Transverse colon (tissue), 4 donors: ENCODE results near the gene CDKAL1. TPM values are rescaled to one million over a fixed set of nuclear protein-coding genes. Genes with fewer than 3 reads are reported as not detected.

Experiments
- DNase-seq: peaks from one replicate; pipeline ENCODE4 v3.0.0-alpha.2; 2019
- H3K27ac ChIP-seq, 4 donors: fragments of 200-600 bp; sonication (generic); 2 replicates each; pipeline ENCODE4 v1.5.1; 2016 to 2018; ENCODE audit warnings: inconsistent platforms in 4 of 4
- H3K27me3 ChIP-seq: fragments of 200-600 bp; sonication (generic); 2 replicates; pipeline ENCODE4 v1.5.1; 2017; ENCODE audit warnings: inconsistent platforms
- H3K36me3 ChIP-seq, 4 donors: fragments of 200-600 bp; sonication (generic); 2 replicates each; pipeline ENCODE4 v1.5.1; 2017 to 2019; ENCODE audit warnings: inconsistent platforms in 4 of 4
- H3K4me1 ChIP-seq, 4 donors: fragments of 200-600 bp; sonication (generic); 2 replicates each; pipeline ENCODE4 v1.5.1; 2017 to 2020; ENCODE audit warnings: inconsistent platforms in 4 of 4
- H3K4me3 ChIP-seq, 4 donors: fragments of 200-600 bp; sonication (generic); 1 replicate in 1 of 4; 2 replicates in 3 of 4; pipeline versions ENCODE4 v1.5.1 to v1.6.1; 2017 to 2019; ENCODE audit warnings: inconsistent platforms in 4 of 4
- H3K9me3 ChIP-seq, 2 donors: fragments of 200-600 bp; sonication (generic); 2 replicates each; pipeline ENCODE4 v1.5.1; 2017 to 2019; ENCODE audit warnings: inconsistent platforms in 2 of 2
- EP300 ChIP-seq: sonication (generic); formaldehyde crosslinking; IDR thresholded peaks from one replicate; pipeline ENCODE4 v1.6.1; 2017; ENCODE audit warnings: antibody characterized with exemption, low read depth
- POLR2A ChIP-seq: fragments of 450-650 bp; IDR thresholded peaks from one replicate; pipeline ENCODE4 v1.6.1; 2016; ENCODE audit warnings: antibody characterized with exemption, mild to moderate bottlenecking, moderate library complexity
- POLR2AphosphoS5 ChIP-seq, 3 donors: sonication (generic); formaldehyde crosslinking; IDR thresholded peaks; one replicate each; pipeline ENCODE4 v1.6.1; 2016; ENCODE audit warnings: antibody characterized with exemption in 3 of 3
- WGBS, 2 donors: methylation state at CpG; one replicate each; pipeline ENCODE4 v1.1.5; 2018; ENCODE audit warnings: low coverage in 1 of 2; 5-methylcytosine and 5-hydroxymethylcytosine counted together
- in situ Hi-C, 4 donors: fragments of 200-750 bp; cut with MboI; loops; one replicate each; pipeline versions ENCODE4 v1.15.0 to v1.15.1; 2017; ENCODE audit warnings: low sequenced_read_pairs in 3 of 4, low pct_ligation_motif_present in 1 of 4, low pct_unique_long_range_greater_than_20kb in 1 of 4
- intact Hi-C: fragments of 100-400 bp; cut with DNase I; formaldehyde crosslinking; loops from one replicate; pipeline ENCODE4 v1.15.1; 2023; ENCODE audit warnings: low total_unique reads
- total RNA-seq, 4 donors: library from RNA; depleted of rRNA; stranded (reverse); fragments of >200 nt; gene quantifications; one replicate each; pipeline ENCODE4 v1.1.0, GENCODE V29; 2016
- TF ChIP-seq, protein P1 (sequence below), 5 experiments: fragments of 200-600 bp in 3 of 5; fragments of 450-650 bp in 2 of 5; sonication (generic) in 3 of 5; IDR thresholded peaks; 1 replicate in 2 of 5; 2 replicates in 3 of 5; pipeline ENCODE4 v1.5.1; 2016 to 2017; ENCODE audit warnings: antibody characterized with exemption in 5 of 5, inconsistent platforms in 3 of 5, mild to moderate bottlenecking in 2 of 5, moderate library complexity in 1 of 5

CDKAL1 gene
- total RNA-seq, 4 donors from 2014 or later: 4.8 to 21.7 (median 12.5) TPM

DNA sequence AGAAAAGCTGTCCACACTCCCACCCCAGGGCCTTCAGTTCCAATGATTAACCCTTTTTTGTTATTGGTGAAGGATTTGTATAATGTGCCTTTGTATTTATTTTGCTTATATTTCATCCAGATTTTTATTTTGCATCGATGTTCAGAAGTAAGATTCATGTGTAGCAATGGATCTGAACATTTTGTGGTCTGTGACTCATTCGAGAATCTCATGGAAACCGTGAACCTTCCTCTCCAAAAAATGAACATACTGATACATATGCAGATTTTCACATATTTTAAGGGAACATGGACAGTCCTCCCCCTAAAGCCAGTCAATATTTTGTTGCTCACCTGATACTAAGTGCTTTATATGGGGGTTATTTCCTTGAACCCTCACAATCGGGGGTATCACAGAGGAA is 637.5 kb downstream of the CDKAL1 start:
- in situ Hi-C loops: no loop called here
- 92 to 93% methylated on average over 3 to 4 of the region's 4 CpGs for WGBS, 2 donors
- intact Hi-C loops: no loop called here
- H3K9me3 ChIP-seq: no peaks in the 10 kb centered on the region
- TF ChIP-seq POLR2A: no peak
- TF ChIP-seq EP300: no peak
- no peak for TF ChIP-seq POLR2AphosphoS5 (IDR thresholded peaks at IDR 0.05)
- TF ChIP-seq, protein P1, sequence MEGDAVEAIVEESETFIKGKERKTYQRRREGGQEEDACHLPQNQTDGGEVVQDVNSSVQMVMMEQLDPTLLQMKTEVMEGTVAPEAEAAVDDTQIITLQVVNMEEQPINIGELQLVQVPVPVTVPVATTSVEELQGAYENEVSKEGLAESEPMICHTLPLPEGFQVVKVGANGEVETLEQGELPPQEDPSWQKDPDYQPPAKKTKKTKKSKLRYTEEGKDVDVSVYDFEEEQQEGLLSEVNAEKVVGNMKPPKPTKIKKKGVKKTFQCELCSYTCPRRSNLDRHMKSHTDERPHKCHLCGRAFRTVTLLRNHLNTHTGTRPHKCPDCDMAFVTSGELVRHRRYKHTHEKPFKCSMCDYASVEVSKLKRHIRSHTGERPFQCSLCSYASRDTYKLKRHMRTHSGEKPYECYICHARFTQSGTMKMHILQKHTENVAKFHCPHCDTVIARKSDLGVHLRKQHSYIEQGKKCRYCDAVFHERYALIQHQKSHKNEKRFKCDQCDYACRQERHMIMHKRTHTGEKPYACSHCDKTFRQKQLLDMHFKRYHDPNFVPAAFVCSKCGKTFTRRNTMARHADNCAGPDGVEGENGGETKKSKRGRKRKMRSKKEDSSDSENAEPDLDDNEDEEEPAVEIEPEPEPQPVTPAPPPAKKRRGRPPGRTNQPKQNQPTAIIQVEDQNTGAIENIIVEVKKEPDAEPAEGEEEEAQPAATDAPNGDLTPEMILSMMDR (IDR thresholded peaks at IDR 0.05): no peak
- H3K27ac ChIP-seq: no peak overlapping the region
- no peaks in the 10 kb centered on the region for H3K27me3 ChIP-seq
- H3K4me1 ChIP-seq: no peaks in the 10 kb centered on the region
- no peaks in the 10 kb centered on the region for H3K36me3 ChIP-seq
- no peak for DNase-seq
- no peak overlapping the region for H3K4me3 ChIP-seq

DNA sequence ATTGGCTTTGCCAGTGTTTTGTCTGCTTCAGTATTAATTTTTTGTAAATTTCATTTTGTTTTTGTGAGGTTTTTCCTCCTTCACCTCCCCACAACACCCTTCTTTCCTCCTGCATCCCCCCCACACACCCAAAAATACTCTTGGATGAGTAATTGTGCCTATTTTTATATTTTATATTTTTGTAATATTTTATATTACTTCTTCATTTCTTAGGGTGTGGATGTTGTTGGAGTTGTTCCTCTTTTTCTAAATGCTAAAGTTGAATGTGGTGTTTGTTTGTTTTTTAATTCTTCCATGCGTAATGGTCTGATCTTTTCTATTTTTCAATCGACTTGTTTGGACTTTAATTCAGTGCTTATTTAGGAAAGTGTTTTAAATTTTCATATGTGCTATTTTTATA is 638.8 kb downstream of the CDKAL1 start:
- intact Hi-C loops: no loop called here
- DNase-seq: no peak
- WGBS, 2 donors: 86 to 94% methylated on average over 2 of the region's 2 CpGs
- no peaks in the 10 kb centered on the region for H3K36me3 ChIP-seq
- in situ Hi-C loops: no loop called here
- H3K4me3 ChIP-seq: no peak overlapping the region
- no peaks in the 10 kb centered on the region for H3K4me1 ChIP-seq
- no peaks in the 10 kb centered on the region for H3K27me3 ChIP-seq
- TF ChIP-seq EP300 (no peak), POLR2A (no peak), POLR2AphosphoS5 (IDR thresholded peaks at IDR 0.05) (no peak)
- TF ChIP-seq, protein P1 (IDR thresholded peaks at IDR 0.05): no peak
- no peaks in the 10 kb centered on the region for H3K9me3 ChIP-seq
- no peak overlapping the region for H3K27ac ChIP-seq

DNA sequence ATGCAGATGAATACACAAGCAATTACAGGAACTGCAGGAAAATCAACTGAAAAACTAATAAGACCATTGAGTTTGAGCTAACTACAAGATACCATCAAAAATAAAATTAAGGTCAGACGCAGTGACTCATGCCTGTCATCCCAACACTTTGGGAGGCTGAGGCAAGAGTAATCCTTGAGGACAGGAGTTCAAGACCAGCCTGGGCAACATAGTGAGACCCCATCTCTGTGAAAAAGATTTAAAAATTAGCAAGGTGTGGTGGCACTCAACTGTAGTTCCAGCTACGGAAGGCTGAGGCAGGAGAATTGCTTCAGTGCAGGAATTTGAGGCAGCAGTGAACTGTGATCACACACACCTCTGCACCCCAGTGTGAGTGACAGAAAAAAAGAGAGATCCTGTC is 639.4 kb downstream of the CDKAL1 start:
- intact Hi-C loops (no loop called here), in situ Hi-C loops (no loop called here)
- H3K27me3 ChIP-seq: no peaks in the 10 kb centered on the region
- H3K27ac ChIP-seq: no peak overlapping the region
- no peak overlapping the region for H3K4me3 ChIP-seq
- H3K9me3 ChIP-seq: no peaks in the 10 kb centered on the region
- 88 to 90% methylated on average over 1 to 2 of the region's 2 CpGs for WGBS, 2 donors
- no peaks in the 10 kb centered on the region for H3K36me3 ChIP-seq
- TF ChIP-seq POLR2AphosphoS5 (IDR thresholded peaks at IDR 0.05) (no peak), EP300 (no peak), POLR2A (no peak)
- TF ChIP-seq, protein P1 (IDR thresholded peaks at IDR 0.05): no peak
- no peak for DNase-seq
- H3K4me1 ChIP-seq: no peaks in the 10 kb centered on the region

DNA sequence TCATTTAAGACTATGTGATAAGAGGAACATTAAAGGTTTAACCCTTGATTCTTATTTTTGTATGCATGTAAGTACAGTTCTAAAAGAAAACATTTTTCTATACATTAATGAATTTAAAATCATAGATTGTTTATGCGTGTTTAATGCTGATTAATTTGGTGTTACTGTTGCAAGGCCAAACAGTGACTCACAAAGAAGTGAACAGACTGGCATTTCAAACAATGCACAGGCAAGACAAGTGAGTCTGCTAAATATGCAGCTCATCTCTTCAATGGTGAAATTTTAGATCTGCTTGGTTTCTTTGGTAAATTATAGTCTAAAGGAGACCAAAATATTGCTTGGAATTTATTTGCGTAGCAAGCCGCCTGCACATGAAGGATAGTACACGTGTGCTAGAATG is 641.9 kb downstream of the CDKAL1 start:
- Histone ChIP-seq H3K4me1 (no peaks in the 10 kb centered on the region), H3K4me3 (no peak overlapping the region), H3K9me3 (no peaks in the 10 kb centered on the region), H3K27me3 (no peaks in the 10 kb centered on the region), H3K27ac (no peak overlapping the region), H3K36me3 (no peaks in the 10 kb centered on the region)
- WGBS, 2 donors: 98 to 100% methylated on average over 4 of the region's 4 CpGs
- in situ Hi-C loops: no loop called here
- TF ChIP-seq POLR2AphosphoS5 (IDR thresholded peaks at IDR 0.05) (no peak), EP300 (no peak), POLR2A (no peak)
- TF ChIP-seq, protein P1 (IDR thresholded peaks at IDR 0.05): no peak
- intact Hi-C loops: no loop called here
- no peak for DNase-seq
